ENCODE measurements around the gene RIT1.

- no peak for TF ChIP-seq CTCF (IDR thresholded peaks at IDR 0.05)
- TF ChIP-seq POLR2A (IDR thresholded peaks at IDR 0.05): no peak
Observed at GRCh38 chr1:155951753-155952504, 40.8 kb upstream of the RIT1 start.

Measured in adrenal gland (tissue), 5 donors.